Lower leg skin (tissue), 4 donors: ENCODE results near the gene AP5Z1. TPM values are rescaled to one million over a fixed set of nuclear protein-coding genes. Genes with fewer than 3 reads are reported as not detected.
A peak's percentile ranks its signal among the peaks of the same experiment; 100 is the strongest.

Experiments used
- DNase-seq, 2 donors: peaks; one replicate each; pipeline ENCODE4 v3.0.0-alpha.2; 2019; ENCODE audit warnings: low spot score in 2 of 2
- H3K4me3 ChIP-seq: fragments of 200-600 bp; sonication (generic); 2 replicates; pipeline ENCODE4 v1.5.1; 2017; ENCODE audit warnings: mild to moderate bottlenecking, low read depth; ENCODE audit not compliant: poor library complexity, severe bottlenecking
- CTCF ChIP-seq, 3 donors: fragments of 450-650 bp; IDR thresholded peaks; one replicate each; pipeline ENCODE4 v1.5.1; 2016; ENCODE audit warnings: antibody characterized with exemption in 3 of 3, mild to moderate bottlenecking in 3 of 3, moderate library complexity in 2 of 3
- POLR2A ChIP-seq, 2 donors: fragments of 450-650 bp; IDR thresholded peaks; one replicate each; pipeline ENCODE4 v1.6.1; 2016 to 2017; ENCODE audit warnings: antibody characterized with exemption in 2 of 2, mild to moderate bottlenecking in 1 of 2, moderate library complexity in 1 of 2
- WGBS, 2 donors: methylation state at CpG; one replicate each; pipeline ENCODE4 v1.1.5; 2018; 5-methylcytosine and 5-hydroxymethylcytosine counted together
- intact Hi-C: fragments of 100-400 bp; cut with DNase I; formaldehyde crosslinking; loops from one replicate; pipeline ENCODE4 v1.15.0; 2023; ENCODE audit warnings: low total_unique reads
- total RNA-seq, 4 donors: library from RNA; depleted of rRNA; stranded (reverse); fragments of >200 nt; gene quantifications; one replicate each; pipeline ENCODE4 v1.1.0, GENCODE V29; 2016

AP5Z1 gene
- total RNA-seq, 4 donors from 2014 or later, result 43.1 to 87.4 (median 61.3) TPM

- 96 to 97% methylated on average over 41 to 52 of the region's 60 CpGs for WGBS, 2 donors
- no peak for TF ChIP-seq POLR2A (IDR thresholded peaks at IDR 0.05)
- TF ChIP-seq CTCF (IDR thresholded peaks at IDR 0.05), result no peak
- DNase-seq, result peak in 1 of 2 donors; percentile 80
- intact Hi-C loops, result no loop called here
- H3K4me3 ChIP-seq, result no peak overlapping the region
Measured at GRCh38 chr7:4834601-4835397, 59.4 kb downstream of the AP5Z1 start.

- no peak for TF ChIP-seq POLR2A (IDR thresholded peaks at IDR 0.05)
- no peak for TF ChIP-seq CTCF (IDR thresholded peaks at IDR 0.05)
- no peak overlapping the region for H3K4me3 ChIP-seq
- peak in 1 of 2 donors; percentile 79 for DNase-seq
- WGBS, 2 donors, result 91 to 94% methylated on average over 22 to 28 of the region's 28 CpGs
- intact Hi-C loops, result no loop called here
Measured at GRCh38 chr7:4835398-4836205, 60.2 kb downstream of the AP5Z1 start.

GRCh38 chr7:4836206-4836661 is 60.8 kb downstream of the AP5Z1 start:
- H3K4me3 ChIP-seq, result no peak overlapping the region
- TF ChIP-seq POLR2A (IDR thresholded peaks at IDR 0.05) (no peak), CTCF (IDR thresholded peaks at IDR 0.05) (no peak)
- intact Hi-C loops, result no loop called here
- WGBS, 2 donors, result 93 to 94% methylated on average over 30 of the region's 30 CpGs
- peak in 1 of 2 donors; percentile 76 for DNase-seq

GRCh38 chr7:4837041-4837802 is 61.8 kb downstream of the AP5Z1 start:
- no peak overlapping the region for H3K4me3 ChIP-seq
- WGBS, 2 donors, result 79 to 80% methylated on average over 22 of the region's 22 CpGs
- TF ChIP-seq CTCF (IDR thresholded peaks at IDR 0.05) (no peak), POLR2A (IDR thresholded peaks at IDR 0.05) (no peak)
- intact Hi-C loops, result no loop called here
- DNase-seq, result peak in 1 of 2 donors; percentile 73

GRCh38 chr7:4837803-4838625 is 62.6 kb downstream of the AP5Z1 start:
- DNase-seq, result peak in 1 of 2 donors; percentile 70
- intact Hi-C loops, result no loop called here
- 64 to 72% methylated on average over 27 to 30 of the region's 30 CpGs for WGBS, 2 donors
- no peak for TF ChIP-seq CTCF (IDR thresholded peaks at IDR 0.05)
- TF ChIP-seq POLR2A (IDR thresholded peaks at IDR 0.05), result no peak
- H3K4me3 ChIP-seq, result no peak overlapping the region
